Ovary (tissue), 3 donors: Measurements from ENCODE around the gene HECA.

ENCODE experiments used
- CTCF ChIP-seq, 3 donors: fragments of 450-650 bp in 2 of 3; fragments of 200-600 bp in 1 of 3; IDR thresholded peaks; one replicate each; pipeline versions ENCODE4 v1.5.1 to v1.8.0; 2016 to 2022; ENCODE audit warnings: antibody characterized with exemption in 3 of 3, mild to moderate bottlenecking in 1 of 3
- POLR2A ChIP-seq: fragments of 450-650 bp; IDR thresholded peaks from one replicate; pipeline ENCODE4 v1.6.1; 2017; ENCODE audit warnings: antibody characterized with exemption, mild to moderate bottlenecking, moderate library complexity
- donor health status: DM: no; HTN: no; CAD: no.

- TF ChIP-seq CTCF (IDR thresholded peaks at IDR 0.05) = no peak
- TF ChIP-seq POLR2A = no peak
Measured at GRCh38 chr6:139112561-139112960, 22.3 kb upstream of the HECA start.
